Hematopoietic multipotent progenitor cell treated with erythropoietin and hydrocortisone succinate and interleukin-3 and kit ligand, for 6 days (in vitro differentiated cells): ENCODE measurements around the gene RPUSD3.

ENCODE experiments used
- DNase-seq: peaks from one replicate; pipeline ENCODE4 v3.0.0-alpha.2; 2015

RPUSD3 gene

GRCh38 chr3:9797196-9797945 is 46.4 kb downstream of the RPUSD3 start:
- DNase-seq = no peak

- DNase-seq = no peak
Measured at GRCh38 chr3:9795207-9795606, 48.6 kb downstream of the RPUSD3 start.

GRCh38 chr3:9794400-9794799 is 49.4 kb downstream of the RPUSD3 start:
- DNase-seq = no peak

GRCh38 chr3:9793161-9793781 is 50.5 kb downstream of the RPUSD3 start:
- DNase-seq = peak; percentile 79

- DNase-seq = peak; percentile 97
Measured at GRCh38 chr3:9792405-9793160, 51.2 kb downstream of the RPUSD3 start, which contains the start of the genes ARPC4 and TADA3. ARPC4 (plus strand) TSS chr3:9793082; CDS start chr3:9793122, 40 bp downstream. TADA3 (minus strand) TSS chr3:9792473; CDS start chr3:9791466, 1,007 bp downstream.

- DNase-seq = no peak
Measured at GRCh38 chr3:9791790-9792404, 51.9 kb downstream of the RPUSD3 start.

GRCh38 chr3:9791127-9791526 is 52.7 kb downstream of the RPUSD3 start:
- no peak for DNase-seq
